Measurements from ENCODE around the gene LILRA2. TPM values are rescaled to one million over a fixed set of nuclear protein-coding genes. Genes with fewer than 3 reads are reported as not detected.
"Not testable (repeated sequence)": the region's sequence is repeated elsewhere in the genome, so short reads cannot be mapped to it uniquely, and the experiment has no call there.

The LILRA2 gene
- total RNA-seq, 2 donors from 2014 or later: 1.6 to 2.5 TPM

DNA sequence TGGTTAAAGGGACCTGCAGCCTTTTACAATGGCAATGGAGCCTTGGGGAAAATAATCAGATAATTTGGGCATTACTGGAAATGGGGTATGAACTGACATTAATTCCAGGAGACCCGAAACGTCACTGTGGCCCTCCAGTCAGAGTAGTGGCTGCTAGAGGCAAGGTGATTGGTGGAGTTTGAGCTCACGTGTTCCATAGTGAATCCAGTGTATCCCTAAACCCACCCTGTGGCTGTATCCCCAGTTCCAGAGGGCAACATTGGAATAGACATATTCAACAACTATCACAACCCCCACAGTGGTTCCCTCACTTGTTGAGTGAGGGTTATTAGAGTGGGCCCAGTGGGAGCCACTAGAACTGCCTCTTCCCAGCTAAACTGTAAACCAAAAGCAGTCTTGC lies 3.3 kb upstream of the LILRA2 start:
- H3K27me3 ChIP-seq (replicated peaks; ENCODE audit: insufficient read depth): peaks cover 5% of the 10 kb centered on the region
- no peak overlapping the region for H3K27ac ChIP-seq
- no peak for DNase-seq (ENCODE audit: low spot score)
- intact Hi-C loops (cut with DNase I): no loop called here
- no peaks in the 10 kb centered on the region for H3K9me3 ChIP-seq
- H3K36me3 ChIP-seq: no peaks in the 10 kb centered on the region
- TF ChIP-seq POLR2A (IDR thresholded peaks at IDR 0.05) (no peak), POLR2AphosphoS5 (IDR thresholded peaks at IDR 0.05) (no peak)
- TF ChIP-seq, protein P1, sequence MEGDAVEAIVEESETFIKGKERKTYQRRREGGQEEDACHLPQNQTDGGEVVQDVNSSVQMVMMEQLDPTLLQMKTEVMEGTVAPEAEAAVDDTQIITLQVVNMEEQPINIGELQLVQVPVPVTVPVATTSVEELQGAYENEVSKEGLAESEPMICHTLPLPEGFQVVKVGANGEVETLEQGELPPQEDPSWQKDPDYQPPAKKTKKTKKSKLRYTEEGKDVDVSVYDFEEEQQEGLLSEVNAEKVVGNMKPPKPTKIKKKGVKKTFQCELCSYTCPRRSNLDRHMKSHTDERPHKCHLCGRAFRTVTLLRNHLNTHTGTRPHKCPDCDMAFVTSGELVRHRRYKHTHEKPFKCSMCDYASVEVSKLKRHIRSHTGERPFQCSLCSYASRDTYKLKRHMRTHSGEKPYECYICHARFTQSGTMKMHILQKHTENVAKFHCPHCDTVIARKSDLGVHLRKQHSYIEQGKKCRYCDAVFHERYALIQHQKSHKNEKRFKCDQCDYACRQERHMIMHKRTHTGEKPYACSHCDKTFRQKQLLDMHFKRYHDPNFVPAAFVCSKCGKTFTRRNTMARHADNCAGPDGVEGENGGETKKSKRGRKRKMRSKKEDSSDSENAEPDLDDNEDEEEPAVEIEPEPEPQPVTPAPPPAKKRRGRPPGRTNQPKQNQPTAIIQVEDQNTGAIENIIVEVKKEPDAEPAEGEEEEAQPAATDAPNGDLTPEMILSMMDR (IDR thresholded peaks at IDR 0.05): no peak
- H3K4me3 ChIP-seq: no peak overlapping the region
- H3K4me1 ChIP-seq (replicated peaks): no peaks in the 10 kb centered on the region
- WGBS: 71% methylated on average over 3 of the region's 3 CpGs

DNA sequence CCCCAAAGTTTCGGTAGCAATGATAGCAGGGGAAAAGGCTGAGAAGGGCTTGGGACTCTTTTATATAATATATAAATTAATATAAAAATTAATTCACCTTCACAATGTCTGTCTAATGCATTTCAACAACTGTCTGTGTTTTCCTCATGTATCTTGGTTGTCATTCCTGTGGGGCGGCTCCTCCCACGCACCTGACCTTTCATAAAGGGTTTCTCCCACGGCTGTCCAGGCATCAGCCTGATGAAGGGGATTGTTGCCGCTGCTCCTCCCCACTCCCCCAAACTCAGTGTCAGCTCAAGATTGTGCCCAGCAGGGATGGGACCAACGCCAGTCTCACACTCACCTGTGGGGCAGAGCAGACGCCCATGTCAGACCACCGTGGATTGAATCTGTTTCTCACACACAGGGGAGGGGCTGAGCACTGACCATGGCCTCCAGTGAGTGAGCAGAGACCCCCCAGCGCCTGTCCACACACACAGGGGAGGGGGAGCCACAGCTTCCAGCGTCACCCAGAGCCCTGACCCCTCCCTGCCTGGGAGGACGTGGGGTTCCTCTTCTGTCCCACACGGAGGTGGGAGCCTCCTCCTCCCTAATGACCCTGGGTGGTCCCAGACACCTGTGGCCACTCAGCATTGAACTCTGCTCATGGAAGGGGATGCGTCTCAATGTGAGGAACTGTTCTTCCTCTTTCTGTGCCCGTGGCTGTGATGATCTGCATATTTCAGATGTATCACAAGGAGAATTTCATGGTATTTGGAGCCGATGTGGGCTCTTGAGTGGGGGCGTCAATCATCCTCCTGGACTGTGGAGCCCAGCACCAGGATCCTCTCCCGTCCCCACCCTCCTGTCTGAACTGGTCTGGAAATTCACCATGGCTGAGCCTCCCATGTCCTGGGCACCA lies 1.6 kb upstream of the LILRA2 start:
- H3K9me3 ChIP-seq; H3K4me3 ChIP-seq; H3K27ac ChIP-seq; H3K4me1 ChIP-seq (replicated peaks); H3K36me3 ChIP-seq; H3K27me3 ChIP-seq (replicated peaks; ENCODE audit: insufficient read depth); DNase-seq (ENCODE audit: low spot score); intact Hi-C loops (cut with DNase I): not testable (repeated sequence)
- WGBS: 55% methylated on average over 16 of the region's 17 CpGs

DNA sequence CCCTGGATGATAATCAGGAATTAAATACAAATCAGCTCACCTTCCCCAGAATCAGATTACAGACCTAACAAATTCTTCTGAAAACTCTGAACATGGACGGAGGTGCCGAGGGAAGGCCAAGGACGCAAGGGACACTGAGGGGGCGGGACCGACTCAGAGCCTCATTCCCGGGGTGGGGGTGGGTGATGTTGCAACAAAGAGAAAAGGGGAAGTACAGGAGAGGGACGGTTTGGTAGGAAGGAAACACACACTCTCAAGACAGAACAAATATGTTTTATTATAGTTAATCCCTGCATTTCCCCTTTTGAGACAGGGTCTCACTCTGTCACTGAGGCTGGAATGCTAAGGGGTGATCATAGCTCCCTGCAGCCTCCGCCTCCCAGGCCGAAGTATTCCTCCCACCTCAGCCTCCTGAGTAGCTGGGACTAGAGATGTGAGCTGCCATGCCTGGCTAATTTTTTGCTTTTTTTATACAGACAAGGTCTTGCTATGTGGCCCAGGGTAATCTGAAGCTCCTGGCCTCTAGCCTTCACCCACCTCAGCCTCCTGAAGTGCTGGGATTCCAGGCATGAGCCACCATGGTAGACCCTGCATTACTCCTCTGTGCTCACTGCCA lies 786 bp upstream of the LILRA2 start:
- DNase-seq (ENCODE audit: low spot score): no peak
- H3K27me3 ChIP-seq (replicated peaks; ENCODE audit: insufficient read depth): peaks cover 5% of the 10 kb centered on the region
- H3K4me3 ChIP-seq: no peak overlapping the region
- no peaks in the 10 kb centered on the region for H3K4me1 ChIP-seq (replicated peaks)
- H3K9me3 ChIP-seq: no peaks in the 10 kb centered on the region
- TF ChIP-seq, protein P1 (IDR thresholded peaks at IDR 0.05): no peak
- no peak for TF ChIP-seq POLR2AphosphoS5 (IDR thresholded peaks at IDR 0.05)
- TF ChIP-seq POLR2A (IDR thresholded peaks at IDR 0.05): no peak
- no peaks in the 10 kb centered on the region for H3K36me3 ChIP-seq
- no peak overlapping the region for H3K27ac ChIP-seq
- 47% methylated on average over 9 of the region's 9 CpGs for WGBS
- intact Hi-C loops (cut with DNase I): no loop called here

DNA sequence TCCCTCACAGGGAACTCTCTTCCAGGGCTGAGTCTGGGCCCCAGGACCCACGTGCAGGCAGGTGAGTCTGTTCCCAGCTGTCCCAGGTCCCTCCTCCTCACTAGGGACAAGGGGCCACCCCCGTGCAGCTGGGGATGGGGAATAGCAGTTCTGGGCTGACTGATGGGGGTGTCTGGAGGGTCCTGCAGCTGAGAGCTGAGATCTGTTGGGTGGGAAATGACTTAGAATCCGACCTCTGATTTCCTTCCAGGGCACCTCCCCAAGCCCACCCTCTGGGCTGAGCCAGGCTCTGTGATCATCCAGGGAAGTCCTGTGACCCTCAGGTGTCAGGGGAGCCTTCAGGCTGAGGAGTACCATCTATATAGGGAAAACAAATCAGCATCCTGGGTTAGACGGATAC lies 461 bp downstream of the LILRA2 start:
- H3K27me3 ChIP-seq (replicated peaks; ENCODE audit: insufficient read depth): peaks cover 5% of the 10 kb centered on the region
- DNase-seq (ENCODE audit: low spot score): no peak
- H3K36me3 ChIP-seq: no peaks in the 10 kb centered on the region
- intact Hi-C loops (cut with DNase I): no loop called here
- H3K4me1 ChIP-seq (replicated peaks): no peaks in the 10 kb centered on the region
- TF ChIP-seq POLR2A (IDR thresholded peaks at IDR 0.05) (no peak), POLR2AphosphoS5 (IDR thresholded peaks at IDR 0.05) (no peak)
- TF ChIP-seq, protein P1 (IDR thresholded peaks at IDR 0.05): no peak
- no peak overlapping the region for H3K27ac ChIP-seq
- no peaks in the 10 kb centered on the region for H3K9me3 ChIP-seq
- 37% methylated on average over 4 of the region's 4 CpGs for WGBS
- H3K4me3 ChIP-seq: no peak overlapping the region

DNA sequence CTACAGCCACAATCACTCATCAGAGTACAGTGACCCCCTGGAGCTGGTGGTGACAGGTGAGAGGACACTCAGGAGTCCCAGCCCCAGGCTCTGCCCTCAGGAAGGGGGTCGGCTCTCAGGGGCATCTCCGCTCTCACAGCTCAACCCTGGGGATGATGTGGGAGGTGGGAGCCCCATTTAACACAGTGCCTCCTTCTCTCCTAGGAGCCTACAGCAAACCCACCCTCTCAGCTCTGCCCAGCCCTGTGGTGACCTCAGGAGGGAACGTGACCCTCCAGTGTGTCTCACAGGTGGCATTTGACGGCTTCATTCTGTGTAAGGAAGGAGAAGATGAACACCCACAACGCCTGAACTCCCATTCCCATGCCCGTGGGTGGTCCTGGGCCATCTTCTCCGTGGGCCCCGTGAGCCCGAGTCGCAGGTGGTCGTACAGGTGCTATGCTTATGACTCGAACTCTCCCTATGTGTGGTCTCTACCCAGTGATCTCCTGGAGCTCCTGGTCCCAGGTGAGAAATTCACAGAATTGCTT lies 1.0 kb downstream of the LILRA2 start:
- TF ChIP-seq POLR2AphosphoS5 (IDR thresholded peaks at IDR 0.05) (no peak), POLR2A (IDR thresholded peaks at IDR 0.05) (no peak)
- TF ChIP-seq, protein P1 (IDR thresholded peaks at IDR 0.05): no peak
- no peaks in the 10 kb centered on the region for H3K9me3 ChIP-seq
- 71% methylated on average over 12 of the region's 12 CpGs for WGBS
- no peaks in the 10 kb centered on the region for H3K36me3 ChIP-seq
- no peak for DNase-seq (ENCODE audit: low spot score)
- H3K4me1 ChIP-seq (replicated peaks): no peaks in the 10 kb centered on the region
- intact Hi-C loops (cut with DNase I): no loop called here
- no peak overlapping the region for H3K4me3 ChIP-seq
- no peak overlapping the region for H3K27ac ChIP-seq
- H3K27me3 ChIP-seq (replicated peaks; ENCODE audit: insufficient read depth): peaks cover 5% of the 10 kb centered on the region

DNA sequence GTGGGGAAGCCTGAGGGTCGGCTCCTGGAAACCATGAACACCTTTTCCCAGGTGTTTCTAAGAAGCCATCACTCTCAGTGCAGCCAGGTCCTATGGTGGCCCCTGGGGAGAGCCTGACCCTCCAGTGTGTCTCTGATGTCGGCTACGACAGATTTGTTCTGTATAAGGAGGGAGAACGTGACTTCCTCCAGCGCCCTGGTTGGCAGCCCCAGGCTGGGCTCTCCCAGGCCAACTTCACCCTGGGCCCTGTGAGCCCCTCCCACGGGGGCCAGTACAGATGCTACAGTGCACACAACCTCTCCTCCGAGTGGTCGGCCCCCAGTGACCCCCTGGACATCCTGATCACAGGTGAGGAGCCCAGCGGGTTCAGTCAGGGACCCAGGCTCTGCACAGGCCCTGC lies 1.6 kb downstream of the LILRA2 start:
- H3K4me3 ChIP-seq; DNase-seq (ENCODE audit: low spot score); H3K9me3 ChIP-seq; H3K4me1 ChIP-seq (replicated peaks); H3K27ac ChIP-seq; H3K27me3 ChIP-seq (replicated peaks; ENCODE audit: insufficient read depth); intact Hi-C loops (cut with DNase I); H3K36me3 ChIP-seq: not testable (repeated sequence)
- 67% methylated on average over 7 of the region's 9 CpGs for WGBS

Measured in prostate gland (tissue), 2 donors.